Measurements from ENCODE around the gene PRELP.
"Not testable (repeated sequence)": the region's sequence is repeated elsewhere in the genome, so short reads cannot be mapped to it uniquely, and the experiment has no call there.

Gene PRELP

GRCh38 chr1:203509135-203509534 is 33.5 kb downstream of the PRELP start:
- DNase-seq, result no peak

- DNase-seq, result no peak
Observed at GRCh38 chr1:203511513-203511912, 35.9 kb downstream of the PRELP start.

- DNase-seq, result no peak
Observed at GRCh38 chr1:203511930-203512329, 36.3 kb downstream of the PRELP start.

GRCh38 chr1:203512517-203512847 is 36.9 kb downstream of the PRELP start:
- no peak for DNase-seq

GRCh38 chr1:203512848-203513584 is 37.4 kb downstream of the PRELP start:
- DNase-seq, result no peak

- no peak for DNase-seq
Observed at GRCh38 chr1:203513585-203514031, 38.0 kb downstream of the PRELP start.

- no peak for DNase-seq
Observed at GRCh38 chr1:203516184-203516583, 40.6 kb downstream of the PRELP start.

GRCh38 chr1:203516906-203517305 is 41.3 kb downstream of the PRELP start:
- no peak for DNase-seq

- DNase-seq, result no peak
Observed at GRCh38 chr1:203517426-203518110, 42.0 kb downstream of the PRELP start.

GRCh38 chr1:203518139-203518538 is 42.5 kb downstream of the PRELP start:
- DNase-seq, result not testable (repeated sequence)

- DNase-seq, result no peak
Observed at GRCh38 chr1:203518541-203518940, 42.9 kb downstream of the PRELP start.

- DNase-seq, result no peak
Observed at GRCh38 chr1:203519053-203519840, 43.6 kb downstream of the PRELP start.

GRCh38 chr1:203519896-203520295 is 44.3 kb downstream of the PRELP start:
- DNase-seq, result no peak

GRCh38 chr1:203520315-203520714 is 44.7 kb downstream of the PRELP start:
- no peak for DNase-seq

GRCh38 chr1:203521074-203521794 is 45.6 kb downstream of the PRELP start:
- DNase-seq, result no peak

- no peak for DNase-seq
Observed at GRCh38 chr1:203521812-203522211, 46.2 kb downstream of the PRELP start.

GRCh38 chr1:203522237-203522636 is 46.6 kb downstream of the PRELP start:
- DNase-seq, result no peak

GRCh38 chr1:203523667-203524066 is 48.1 kb downstream of the PRELP start:
- no peak for DNase-seq

- no peak for DNase-seq
Observed at GRCh38 chr1:203524152-203524551, 48.5 kb downstream of the PRELP start.

GRCh38 chr1:203524824-203525223 is 49.2 kb downstream of the PRELP start:
- DNase-seq, result no peak

- DNase-seq, result no peak
Observed at GRCh38 chr1:203525685-203526084, 50.1 kb downstream of the PRELP start.

- no peak for DNase-seq
Observed at GRCh38 chr1:203526130-203526529, 50.5 kb downstream of the PRELP start.

- DNase-seq, result no peak
Observed at GRCh38 chr1:203526572-203526971, 51.0 kb downstream of the PRELP start.

All from DMS79 (cell line).